Stomach (tissue), 4 donors: ENCODE data around the gene SELENOO.

ENCODE experiments used
- CTCF ChIP-seq, 7 experiments: fragments of 450-650 bp in 4 of 7; fragments of 200-600 bp in 3 of 7; sonication (generic) in 3 of 7; IDR thresholded peaks; one replicate each; pipeline ENCODE4 v1.5.1; 2016 to 2019; ENCODE audit warnings: antibody characterized with exemption in 7 of 7, control low read depth in 2 of 7, mild to moderate bottlenecking in 1 of 7
- POLR2A ChIP-seq, 4 donors: fragments of 450-650 bp; IDR thresholded peaks; one replicate each; pipeline ENCODE4 v1.6.1; 2016; ENCODE audit warnings: antibody characterized with exemption in 4 of 4, control low read depth in 2 of 4, mild to moderate bottlenecking in 1 of 4, moderate library complexity in 1 of 4
- POLR2AphosphoS5 ChIP-seq, 3 donors: sonication (generic); formaldehyde crosslinking; IDR thresholded peaks; one replicate each; pipeline ENCODE4 v1.6.1; 2016; ENCODE audit warnings: antibody characterized with exemption in 3 of 3

- no peak for TF ChIP-seq POLR2A (IDR thresholded peaks at IDR 0.05)
- TF ChIP-seq CTCF (IDR thresholded peaks at IDR 0.05) = no peak
- no peak for TF ChIP-seq POLR2AphosphoS5 (IDR thresholded peaks at IDR 0.05)
Measured at GRCh38 chr22:50183141-50183971, 17.5 kb upstream of the SELENOO start.
